Forelimb muscle (tissue), 1 donor: ENCODE results near the gene SHISA8. TPM values are rescaled to one million over a fixed set of nuclear protein-coding genes. Genes with fewer than 3 reads are reported as not detected.

Experiments
- polyA plus RNA-seq: library from polyadenylated mRNA; unstranded; fragments of 120-200 nt; gene quantifications from one replicate; pipeline ENCODE4 v1.2.1, GENCODE V29; 2013; ENCODE audit not compliant: insufficient read length

Gene SHISA8
- polyA plus RNA-seq, 1 donor, result 0.33 TPM

Other genes starting within 250 kb of the SHISA8 start
- 114 TPM for gene SNU13, start 226.2 kb downstream of the SHISA8 start, polyA plus RNA-seq
- gene MEI1, start 215.6 kb downstream of the SHISA8 start, polyA plus RNA-seq, result 0.68 TPM
- gene CCDC134, start 114.4 kb downstream of the SHISA8 start, polyA plus RNA-seq, result 9.4 TPM
- gene SREBF2, start 82.0 kb downstream of the SHISA8 start, polyA plus RNA-seq, result 84.4 TPM
- gene TNFRSF13C, start 11.7 kb upstream of the SHISA8 start, polyA plus RNA-seq, result 1.1 TPM
- 5.3 TPM for gene CENPM, start 32.1 kb upstream of the SHISA8 start, polyA plus RNA-seq
- 0.75 TPM for gene SEPTIN3, start 54.4 kb upstream of the SHISA8 start, polyA plus RNA-seq
- gene WBP2NL, start 83.7 kb upstream of the SHISA8 start, polyA plus RNA-seq, result 1.7 TPM
- gene NAGA, start 155.7 kb upstream of the SHISA8 start, polyA plus RNA-seq, result 17.1 TPM
- gene PHETA2, start 159.2 kb upstream of the SHISA8 start, polyA plus RNA-seq, result 18.3 TPM
- 96.1 TPM for gene SMDT1, start 164.6 kb upstream of the SHISA8 start, polyA plus RNA-seq
- 117 TPM for gene NDUFA6, start 175.7 kb upstream of the SHISA8 start, polyA plus RNA-seq
- 1.2 TPM for gene CYP2D6, start 215.7 kb upstream of the SHISA8 start, polyA plus RNA-seq